NOMO-1 (cell line): ENCODE results near the gene ARID1B.

Experiments
- DNase-seq, 2 experiments: peaks; one replicate each; lab custom pipeline; 2025; ENCODE audit not compliant: unreplicated experiment in 2 of 2; lab: John Stamatoyannopoulos, UW

Gene ARID1B

GRCh38 chr6:157216570-157216969 lies 439.4 kb downstream of the ARID1B start:
- DNase-seq: no peak

DNA sequence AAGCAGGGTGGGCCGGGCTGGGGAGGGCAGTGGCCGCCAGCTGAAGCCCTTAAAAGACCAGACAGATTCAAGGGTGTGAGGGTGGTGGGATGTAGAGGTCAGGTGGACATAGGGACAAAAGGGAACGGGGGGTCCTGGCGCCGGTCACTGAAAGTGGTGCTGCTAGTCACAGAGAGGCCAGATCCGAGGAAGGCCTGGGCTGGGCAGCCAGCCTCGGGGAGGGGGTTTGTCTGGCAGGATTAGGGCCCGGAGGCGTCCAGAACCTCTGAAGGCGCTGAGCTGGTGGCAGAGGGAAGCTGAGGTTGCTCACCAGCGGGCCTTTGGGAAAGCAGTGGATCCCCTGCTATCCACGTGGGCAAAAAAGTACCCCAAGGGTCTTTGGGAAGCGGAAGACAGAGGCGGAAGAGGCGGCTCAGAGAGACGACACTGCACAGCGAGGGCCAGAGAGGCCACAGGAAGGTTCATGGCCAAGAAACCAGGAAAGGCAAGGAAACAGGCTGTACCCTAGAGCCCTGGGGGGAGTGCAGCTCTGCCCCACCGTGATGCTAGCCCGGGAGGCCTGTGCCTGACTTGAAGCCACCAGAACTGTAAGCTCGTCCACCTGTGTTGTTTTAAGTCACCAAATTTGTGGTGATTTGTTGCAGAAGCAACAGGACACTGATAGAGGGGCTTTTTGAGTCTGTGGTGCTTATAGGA lies 440.2 kb downstream of the ARID1B start:
- DNase-seq: no peak

DNA sequence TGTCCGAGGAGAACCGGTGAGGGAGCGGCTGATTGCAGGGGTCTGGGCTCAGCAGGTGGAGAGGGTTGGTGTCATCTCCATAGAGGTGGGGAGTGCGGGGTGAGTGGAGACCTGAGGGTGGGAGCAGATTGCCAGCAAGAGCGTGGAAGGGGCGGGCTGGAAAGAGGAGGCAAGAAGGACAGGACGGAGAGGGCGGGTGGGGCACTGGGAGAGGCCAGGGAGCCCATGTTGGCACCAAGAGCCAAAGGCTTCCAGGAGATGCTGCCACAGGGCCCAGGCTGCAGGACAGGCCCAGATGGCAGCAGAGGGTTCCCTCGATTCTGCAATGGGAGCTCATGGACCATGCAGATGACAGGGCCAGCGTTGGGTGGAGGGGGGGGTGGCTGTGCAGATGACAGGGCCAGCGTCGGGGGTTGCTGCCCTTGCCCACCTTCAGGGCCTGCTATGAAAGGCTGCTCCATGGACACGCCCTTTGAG lies 440.8 kb downstream of the ARID1B start:
- DNase-seq: no peak

- DNase-seq: no peak
Observed at GRCh38 chr6:157218371-157219198, 441.4 kb downstream of the ARID1B start.

DNA sequence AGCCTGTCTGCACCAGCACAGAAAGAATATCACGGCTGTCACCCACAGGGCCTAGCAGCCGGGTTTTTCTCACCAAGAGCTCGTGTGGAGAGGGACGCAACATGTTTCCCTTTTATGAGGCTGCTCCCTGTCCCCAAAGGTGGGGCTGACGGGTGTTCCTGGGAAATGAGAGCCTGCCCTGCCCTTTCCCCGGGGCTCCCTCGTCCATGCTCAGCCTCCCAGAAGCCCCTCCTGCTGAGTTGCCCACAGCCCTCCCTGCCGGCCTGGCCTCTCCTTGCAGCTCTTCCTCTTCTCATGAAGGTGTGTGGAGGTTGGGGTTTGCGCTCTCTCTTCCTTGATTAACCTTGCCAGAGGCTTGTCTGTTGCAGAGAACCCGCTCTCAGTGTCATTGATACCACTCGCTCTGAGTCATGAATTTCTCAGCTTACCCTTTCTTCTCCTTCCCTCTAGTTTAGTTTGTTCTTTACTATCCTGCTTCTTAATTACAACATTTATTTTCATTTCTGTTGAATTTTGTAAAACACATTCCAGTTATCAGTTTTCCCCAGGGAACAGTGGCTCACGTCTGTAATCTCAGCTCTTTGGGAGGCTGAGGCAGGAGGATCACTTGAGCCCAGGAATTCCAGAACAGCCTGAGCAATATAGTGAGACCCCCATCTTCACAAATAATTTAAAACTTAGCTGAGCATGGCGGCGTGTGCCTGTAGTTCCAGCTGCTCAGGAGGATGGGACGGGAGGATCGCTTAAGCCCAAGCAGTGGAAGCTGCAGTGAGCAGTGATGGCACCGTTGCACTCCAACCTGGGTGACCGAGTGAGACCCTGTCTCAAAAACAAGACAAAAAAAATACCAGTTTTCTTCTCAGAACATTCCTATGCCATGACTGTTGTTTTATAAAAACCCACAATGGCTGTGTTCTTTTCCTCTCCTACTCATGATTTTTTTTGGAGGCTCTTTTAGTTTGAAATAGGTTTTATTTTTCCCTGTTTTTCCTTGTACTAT lies 442.3 kb downstream of the ARID1B start:
- no peak for DNase-seq

GRCh38 chr6:157220485-157220884 lies 443.3 kb downstream of the ARID1B start:
- no peak for DNase-seq

GRCh38 chr6:157221049-157221816 lies 444.1 kb downstream of the ARID1B start:
- DNase-seq: peak; percentile 77 to 81

GRCh38 chr6:157221817-157222175 lies 444.6 kb downstream of the ARID1B start:
- no peak for DNase-seq

- DNase-seq: peak in 1 of 2 experiments; percentile 56
Observed at GRCh38 chr6:157222201-157222981, 445.2 kb downstream of the ARID1B start.

DNA sequence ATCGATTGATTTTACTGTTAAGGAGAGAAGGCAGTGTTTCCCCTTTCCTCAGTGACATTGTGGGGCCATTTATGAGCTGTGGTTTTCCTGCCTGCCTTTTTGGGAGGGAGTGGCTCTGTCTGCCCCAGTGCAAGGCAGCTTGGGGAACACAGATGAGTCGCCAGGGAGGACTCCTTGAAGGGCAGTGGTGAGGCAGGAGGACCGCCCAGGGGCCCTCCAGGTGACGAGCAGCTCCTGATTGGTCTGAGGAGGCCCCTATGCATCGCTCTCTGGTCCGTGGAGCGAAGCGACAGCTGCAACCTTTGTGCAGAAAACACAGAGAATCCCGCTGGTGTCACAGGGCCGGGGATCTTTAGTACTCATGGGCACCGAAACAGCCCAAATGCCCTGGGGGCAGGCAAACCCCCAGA lies 445.8 kb downstream of the ARID1B start:
- peak; percentile 78 to 83 for DNase-seq

DNA sequence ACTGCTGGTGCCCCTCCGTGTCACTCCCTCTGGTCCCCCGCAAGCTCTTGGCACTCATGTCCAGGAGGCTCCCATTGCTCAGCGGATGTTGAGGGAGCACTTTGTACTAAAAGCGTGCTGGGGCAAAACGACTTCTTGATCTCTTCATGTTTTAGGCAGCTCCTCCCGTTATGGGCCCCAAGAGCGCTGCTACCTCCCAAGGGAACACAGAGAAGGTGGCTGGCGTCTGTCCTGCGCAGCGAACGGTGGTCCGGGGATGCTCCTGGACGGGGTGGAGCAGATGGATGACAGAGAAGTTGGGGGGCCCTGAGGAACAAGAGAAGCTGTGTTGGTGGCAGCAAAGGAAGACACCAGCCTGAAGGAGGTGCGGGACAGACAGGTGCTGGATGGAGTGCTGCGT lies 446.3 kb downstream of the ARID1B start:
- DNase-seq: no peak

GRCh38 chr6:157224178-157224950 lies 447.2 kb downstream of the ARID1B start:
- DNase-seq: no peak

- DNase-seq: no peak
Observed at GRCh38 chr6:157224951-157225574, 447.9 kb downstream of the ARID1B start.

- DNase-seq: no peak
Observed at GRCh38 chr6:157225575-157225995, 448.4 kb downstream of the ARID1B start.

- DNase-seq: no peak
Observed at GRCh38 chr6:157226026-157226625, 448.9 kb downstream of the ARID1B start.

GRCh38 chr6:157226761-157227160 lies 449.6 kb downstream of the ARID1B start:
- no peak for DNase-seq
